K562 (cell line): ENCODE results near the gene DSPP. TPM values are rescaled to one million over a fixed set of nuclear protein-coding genes. Genes with fewer than 3 reads are reported as not detected.

ENCODE experiments used
- ATAC-seq: fragments of 200-7000 bp; cut with Tn5 transposase; 3 replicates; pipeline ENCODE4 v1.9.1; 2020; ENCODE audit warnings: moderate library complexity
- BruUV-seq: library from RNA; stranded (reverse); fragments of 400-500 nt; replicated peaks from 2 replicates; lab custom pipeline; 2021; lab: Mats Ljungman, UMichigan
- CTCF ChIA-PET: fragments of 300-600 bp; formaldehyde crosslinking; extraction: SDS; loops from one replicate; lab custom pipeline; 2021; ENCODE audit warnings: low intra/inter-chr PET ratio; lab: Yijun Ruan, JAX
- POLR2A ChIA-PET: fragments of 300-600, 350-650 bp; sonication (Branson Sonifier 250); formaldehyde crosslinking; extraction: SDS; loops from one replicate; lab custom pipeline; 2021; ENCODE audit warnings: antibody characterized with exemption, inconsistent platforms; lab: Yijun Ruan, JAX
- DNase-seq, 4 experiments: peaks; one replicate each; pipeline versions ENCODE4 v3.0.0 to v3.0.0-alpha.2; 2011 to 2018; ENCODE audit warnings: low spot score in 3 of 4, mixed read lengths in 3 of 4; ENCODE audit errors: extremely low read depth in 1 of 4
- FAIRE-seq: peaks from 2 replicates; lab custom pipeline; 2011; peaks lifted over from hg19 to GRCh38; lab: Jason Lieb, UNC
- H2AFZ ChIP-seq: 2 replicates; pipeline ENCODE4 v1.6.0; 2011; ENCODE audit warnings: low read depth, low read length, control low read depth, inconsistent platforms
- H3K27ac ChIP-seq: fragments of 200-600 bp; 3 replicates; pipeline ENCODE4 v1.8.0; 2011; ENCODE audit warnings: low read depth, mild to moderate bottlenecking, control low read depth, inconsistent platforms, low read length, moderate library complexity, mixed read lengths; ENCODE audit errors: extremely low read depth
- H3K27me3 ChIP-seq, 2 experiments: fragments of 300-600 bp in 1 of 2; 2 replicates in 1 of 2; 3 replicates in 1 of 2; pipeline versions ENCODE4 v1.6.0 to v1.8.0; 2011; ENCODE audit warnings: inconsistent platforms in 2 of 2, low read length in 2 of 2, mild to moderate bottlenecking in 1 of 2, mixed read lengths in 1 of 2, moderate library complexity in 1 of 2; ENCODE audit not compliant: control insufficient read depth in 2 of 2, insufficient read depth in 2 of 2
- H3K36me3 ChIP-seq: fragments of 300-600 bp; 3 replicates; pipeline ENCODE4 v1.8.0; 2011; ENCODE audit warnings: mild to moderate bottlenecking, low read length, inconsistent platforms; ENCODE audit not compliant: control insufficient read depth, insufficient read depth
- H3K4me1 ChIP-seq, 2 experiments: fragments of 200-600 bp in 1 of 2; replicated peaks in 1 of 2; 2 replicates in 1 of 2; 3 replicates in 1 of 2; pipeline versions ENCODE4 v1.5.1 to v1.8.0; 2011; ENCODE audit warnings: inconsistent platforms in 2 of 2, low read length in 2 of 2, mild to moderate bottlenecking in 1 of 2, mixed read lengths in 1 of 2, moderate library complexity in 1 of 2; ENCODE audit not compliant: control insufficient read depth in 2 of 2, insufficient read depth in 2 of 2
- H3K4me2 ChIP-seq: 2 replicates; pipeline ENCODE4 v1.6.1; 2011; ENCODE audit warnings: low read length, control low read depth, inconsistent platforms, mixed read lengths; ENCODE audit not compliant: insufficient read depth
- H3K4me3 ChIP-seq: fragments of 200-600 bp; sonication (generic), shearing (Covaris generic); 2 replicates; pipeline ENCODE4 v1.5.1; 2016; ENCODE audit warnings: control low read depth, inconsistent platforms
- H3K79me2 ChIP-seq: fragments of 200-600 bp; 3 replicates; pipeline ENCODE4 v1.8.0; 2011; ENCODE audit warnings: low read length, inconsistent platforms; ENCODE audit not compliant: control insufficient read depth, insufficient read depth
- H3K9ac ChIP-seq, 2 experiments: 2 replicates each; pipeline versions ENCODE4 v1.6.0 to v1.6.1; 2011; ENCODE audit warnings: low read depth in 2 of 2, low read length in 2 of 2, control low read depth in 1 of 2, inconsistent platforms in 1 of 2, mild to moderate bottlenecking in 1 of 2, mixed read lengths in 1 of 2; ENCODE audit not compliant: insufficient read depth in 1 of 2
- H3K9me1 ChIP-seq: one replicate; pipeline ENCODE4 v1.6.0; 2011; ENCODE audit warnings: inconsistent platforms, mild to moderate bottlenecking, low read length, moderate library complexity; ENCODE audit not compliant: control insufficient read depth, insufficient read depth
- H3K9me3 ChIP-seq: replicated peaks from 2 replicates; pipeline ENCODE4 v1.5.1; 2011; ENCODE audit warnings: low read depth, low read length, inconsistent platforms; ENCODE audit not compliant: control insufficient read depth, insufficient read depth
- H4K20me1 ChIP-seq: replicated peaks from 2 replicates; pipeline ENCODE4 v1.6.1; 2011; ENCODE audit warnings: low read length, inconsistent platforms, mixed read lengths; ENCODE audit not compliant: control insufficient read depth, insufficient read depth
- MEIS2 ChIP-seq: fragments of 450-650 bp; IDR thresholded peaks from 2 replicates; pipeline ENCODE4 v1.6.1; 2014; ENCODE audit warnings: mild to moderate bottlenecking; ENCODE audit not compliant: partially characterized antibody
- MXI1 ChIP-seq: IDR thresholded peaks from 2 replicates; pipeline ENCODE4 v1.6.1; 2011; ENCODE audit warnings: low read depth, mild to moderate bottlenecking, improper control_type of control experiment, low read length
- RREB1 ChIP-seq: fragments of 250-450 bp; sonication (Bioruptor Pico); IDR thresholded peaks from 2 replicates; pipeline ENCODE4 v1.4.0; 2020
- ZNF165 ChIP-seq: fragments of 250-450 bp; sonication (Bioruptor Pico); IDR thresholded peaks from 2 replicates; pipeline ENCODE4 v1.4.0; 2020; ENCODE audit warnings: borderline replicate concordance
- WGBS: fragments of 100-300 bp; shearing (Covaris generic); methylation state at CpG from one replicate; pipeline ENCODE4 v1.1.6; 2016; ENCODE audit warnings: low coverage, mixed read lengths; ENCODE audit not compliant: insufficient coverage; ENCODE audit errors: missing lambda C conversion rate; 5-methylcytosine and 5-hydroxymethylcytosine counted together
- in situ Hi-C: fragments of 300-500 bp; cut with MboI; formaldehyde crosslinking; loops from 4 replicates; pipeline ENCODE4 v1.15.0; 2018; ENCODE audit warnings: inconsistent platforms, mixed read lengths
- intact Hi-C: fragments of 100-400 bp; cut with micrococcal nuclease; formaldehyde crosslinking; loops from 2 replicates; pipeline ENCODE4 v1.14.2; 2022
- polyA plus RNA-seq, 8 experiments: library from polyadenylated mRNA; depleted of rRNA in 4 of 8; stranded (reverse) in 5 of 8; unstranded in 3 of 8; fragments of >200 nt; fragmentation: Nextera tagmentation in 2 of 8; fragmentation: Illumina TruSeq in 1 of 8; extraction: Ambion mirVana in 2 of 8; extraction: Trizol in 1 of 8; gene quantifications; 2 replicates each; pipeline versions ENCODE4 v1.2.1 to v1.2.3, GENCODE V29; 2011 to 2014; ENCODE audit warnings: inconsistent platforms in 1 of 8, missing spikeins in 1 of 8
- total RNA-seq, 7 experiments: library from RNA; depleted of rRNA in 6 of 7; stranded (reverse); fragments of >200 nt in 6 of 7; fragmentation: Illumina TruSeq in 2 of 7; extraction: Trizol in 2 of 7; gene quantifications; 2 replicates each; pipeline versions ENCODE4 v1.2.1 to v1.2.3, GENCODE V29; 2011 to 2021; ENCODE audit warnings: low replicate concordance in 1 of 7

DSPP gene
- total and polyA plus RNA-seq, 9 of the 15 experiments (the other 6 are each of a cell fraction or from before 2014, with no cell fraction given): not detected

DNA sequence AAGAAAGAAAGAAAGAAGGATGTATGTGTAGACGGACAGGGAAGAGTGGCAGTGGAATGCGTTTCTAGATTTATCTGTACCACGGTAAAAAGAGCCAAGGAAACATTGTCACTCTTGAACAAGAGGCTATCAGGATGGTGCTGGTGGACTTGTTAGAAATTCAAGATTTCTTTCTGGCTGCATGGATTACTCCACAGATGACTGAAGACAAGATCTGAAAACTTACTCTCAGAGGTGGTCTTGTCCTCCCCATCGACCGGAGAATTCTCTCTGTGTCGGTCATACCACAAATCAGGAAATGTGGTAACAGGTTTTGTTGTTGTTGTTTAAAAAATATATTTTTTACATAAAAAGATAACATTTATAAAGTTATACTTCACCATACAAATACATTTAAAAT, 11.8 kb downstream of the DSPP start:
- H2AFZ ChIP-seq: no peak overlapping the region
- no peaks in the 10 kb centered on the region for H3K4me1 ChIP-seq
- TF ChIP-seq MXI1: no peak
- TF ChIP-seq MEIS2: no peak
- no peak for TF ChIP-seq ZNF165 (CRISPR knock-in tag)
- no peak for TF ChIP-seq RREB1 (CRISPR knock-in tag)
- TF ChIP-seq, all 486 proteins: peak for 0
- no peaks in the 10 kb centered on the region for H3K9me3 ChIP-seq
- FAIRE-seq (no peak), ATAC-seq (no peak), DNase-seq (no peak)
- no peak overlapping the region for H3K9ac ChIP-seq
- intact Hi-C loops (no loop called here), in situ Hi-C loops (no loop called here)
- ChIA-PET CTCF (no interaction called here), POLR2A (no interaction called here)
- H4K20me1 ChIP-seq: no peaks in the 10 kb centered on the region
- WGBS: 3% methylated on average over 6 of the region's 6 CpGs
- H3K27ac ChIP-seq: no peak overlapping the region
- no peaks in the 10 kb centered on the region for H3K9me1 ChIP-seq
- no peaks in the 10 kb centered on the region for H3K36me3 ChIP-seq
- H3K4me3 ChIP-seq: no peak overlapping the region
- BruUV-seq: no TSS peak
- H3K27me3 ChIP-seq: no peaks in the 10 kb centered on the region
- no peak overlapping the region for H3K4me2 ChIP-seq
- no peaks in the 10 kb centered on the region for H3K79me2 ChIP-seq
